ENCODE results near the gene NPTXR.

GRCh38 chr22:38864361-38865191 lies 20.7 kb upstream of the NPTXR start:
- no peak for TF ChIP-seq SP1 (CRISPR knock-in tag; conservative IDR thresholded peaks at IDR 0.05)
- no peak for TF ChIP-seq CTCF (IDR thresholded peaks at IDR 0.05)
- TF ChIP-seq E2F4 (CRISPR knock-in tag; IDR thresholded peaks at IDR 0.05; ENCODE audit: borderline replicate concordance, low read depth): no peak

Data from WTC11 (cell line).